ENCODE measurements around the gene ADAMTS10. TPM values are rescaled to one million over a fixed set of nuclear protein-coding genes. Genes with fewer than 3 reads are reported as not detected.

Gene ADAMTS10
- total and polyA plus RNA-seq, 10 of the 15 experiments (the other 5 are each of a cell fraction or from before 2014, with no cell fraction given) = 0.01 to 2.5 (median 0.42) TPM; not detected in 3

- intact Hi-C loops (cut with micrococcal nuclease; ENCODE audit: unreplicated experiment) (no loop called here), in situ Hi-C loops (cut with MboI) (no loop called here)
- WGBS (ENCODE audit: insufficient coverage, insufficient replicate concordance, low lambda C conversion rate, missing lambda C conversion rate) = 54% methylated on average over 11 of the region's 11 CpGs
- Histone ChIP-seq H3K4me1 (ENCODE audit: control insufficient read depth, insufficient read depth, low read length) (no peaks in the 10 kb centered on the region), H3K27ac (ENCODE audit: control insufficient read depth, insufficient read depth) (no peak within 1 kb of the TSS), H3K4me2 (ENCODE audit: control insufficient read depth, insufficient read depth) (no peak within 1 kb of the TSS), H2AFZ (ENCODE audit: control insufficient read depth, low read depth, low read length) (no peak within 1 kb of the TSS), H3K79me2 (ENCODE audit: control insufficient read depth, insufficient read depth, low read length) (no peaks in the 10 kb centered on the region), H3K9ac (ENCODE audit: control insufficient read depth, insufficient read depth, low read length) (no peak within 1 kb of the TSS), H4K20me1 (ENCODE audit: control insufficient read depth, insufficient read depth) (no peaks in the 10 kb centered on the region), H3K36me3 (ENCODE audit: control insufficient read depth in 2 of 2, insufficient read depth in 2 of 2, low read length in 1 of 2) (no peaks in the 10 kb centered on the region), H3K27me3 (replicated peaks in 1 of 2; ENCODE audit: control insufficient read depth in 2 of 2, insufficient read depth in 2 of 2, low read length in 1 of 2) (no peaks in the 10 kb centered on the region), H3K4me3 (no peak within 1 kb of the TSS), H3K9me3 (replicated peaks; ENCODE audit: control insufficient read depth, insufficient read depth, low read length) (no peaks in the 10 kb centered on the region; the same call in 2 of the 3 replicates)
- ChIA-PET SMC1A (ENCODE audit: uncharacterized antibody, unreplicated experiment) (no interaction called here), RAD21 (ENCODE audit: unreplicated experiment) (no interaction called here), CTCF (interaction anchor here (1.1 kb wide), 1 partner anchor 15 kb away, joined by 4 read pairs; no protein-coding TSS in a partner anchor), POLR2A (no interaction called here)
- no peak for FAIRE-seq
- BruUV-seq (replicated peaks) = no TSS peak
- no peak for ATAC-seq
- no peak for TF ChIP-seq ATF2 (IDR thresholded peaks at IDR 0.05; ENCODE audit: low read length)
- TF ChIP-seq NR2F1 (conservative IDR thresholded peaks at IDR 0.05) = no peak
- no peak for TF ChIP-seq FOXM1 (IDR thresholded peaks at IDR 0.05; ENCODE audit: low read depth, low read length)
- TF ChIP-seq NFXL1 (IDR thresholded peaks at IDR 0.05; ENCODE audit: borderline replicate concordance) = no peak
- no peak for TF ChIP-seq STAT3 (IDR thresholded peaks at IDR 0.05; ENCODE audit: low read depth, low read length)
- no peak for TF ChIP-seq MTA3 (IDR thresholded peaks at IDR 0.05; ENCODE audit: borderline replicate concordance, low read length)
- TF ChIP-seq SP1 (IDR thresholded peaks at IDR 0.05; ENCODE audit: low read depth, low read length) = no peak
- no peak for TF ChIP-seq MLLT1 (IDR thresholded peaks at IDR 0.05)
- TF ChIP-seq E2F4 (IDR thresholded peaks at IDR 0.05; ENCODE audit: low read depth, low read length) = no peak
- TF ChIP-seq ESRRA (IDR thresholded peaks at IDR 0.05; ENCODE audit: low read length) = no peak
- TF ChIP-seq ZBTB33 (IDR thresholded peaks at IDR 0.05) = no peak
- no peak for TF ChIP-seq KDM1A (IDR thresholded peaks at IDR 0.05; ENCODE audit: borderline replicate concordance)
- no peak for TF ChIP-seq JUNB (IDR thresholded peaks at IDR 0.05)
- TF ChIP-seq PKNOX1 (IDR thresholded peaks at IDR 0.05) = no peak
- no peak for TF ChIP-seq NBN (IDR thresholded peaks at IDR 0.05)
- no peak for TF ChIP-seq NFYA (IDR thresholded peaks at IDR 0.05; ENCODE audit: borderline replicate concordance, low read depth, low read length)
- no peak for TF ChIP-seq SIN3A (IDR thresholded peaks at IDR 0.05; ENCODE audit: low read depth, low read length)
- no peak for TF ChIP-seq BHLHE40 (IDR thresholded peaks at IDR 0.05; ENCODE audit: borderline replicate concordance in 1 of 2, low read depth in 2 of 2, low read length in 1 of 2)
- no peak for TF ChIP-seq ZSCAN29 (IDR thresholded peaks at IDR 0.05)
- no peak for DNase-seq (ENCODE audit: low read depth, low spot score)
Observed at GRCh38 chr19:8629996-8630683, 19.6 kb upstream of the ADAMTS10 start, which contains the start of gene NFILZ. NFILZ (plus strand) TSS chr19:8630633; CDS start chr19:8676766, 46,133 bp downstream.
